NOMO-1 treated with dmso at 0.1 percent for 144 hours (cell line): Measurements from ENCODE around the gene TMEM243.
"Not testable (repeated sequence)": the region's sequence is repeated elsewhere in the genome, so short reads cannot be mapped to it uniquely, and the experiment has no call there.

Experiments used
- DNase-seq: peaks from one replicate; lab custom pipeline; 2025; ENCODE audit not compliant: unreplicated experiment; lab: John Stamatoyannopoulos, UW

The TMEM243 gene

GRCh38 chr7:87212498-87212897, 7.0 kb downstream of the TMEM243 start:
- DNase-seq = no peak

GRCh38 chr7:87210506-87210905, 9.0 kb downstream of the TMEM243 start:
- no peak for DNase-seq

- no peak for DNase-seq
Measured at GRCh38 chr7:87209295-87209924, 10.1 kb downstream of the TMEM243 start.

- no peak for DNase-seq
Measured at GRCh38 chr7:87206361-87206760, 13.2 kb downstream of the TMEM243 start.

GRCh38 chr7:87205701-87206100, 13.8 kb downstream of the TMEM243 start:
- DNase-seq = not testable (repeated sequence)

GRCh38 chr7:87204933-87205332, 14.6 kb downstream of the TMEM243 start:
- no peak for DNase-seq

GRCh38 chr7:87203929-87204328, 15.6 kb downstream of the TMEM243 start:
- not testable (repeated sequence) for DNase-seq

- DNase-seq = no peak
Measured at GRCh38 chr7:87202705-87203104, 16.8 kb downstream of the TMEM243 start.

GRCh38 chr7:87202208-87202607, 17.3 kb downstream of the TMEM243 start:
- no peak for DNase-seq

GRCh38 chr7:87199700-87200450, 19.7 kb downstream of the TMEM243 start:
- DNase-seq = no peak

- no peak for DNase-seq
Measured at GRCh38 chr7:87199241-87199640, 20.3 kb downstream of the TMEM243 start.

- no peak for DNase-seq
Measured at GRCh38 chr7:87193912-87194311, 25.6 kb downstream of the TMEM243 start.

GRCh38 chr7:87192784-87193487, 26.6 kb downstream of the TMEM243 start:
- DNase-seq = no peak

- no peak for DNase-seq
Measured at GRCh38 chr7:87190783-87191182, 28.7 kb downstream of the TMEM243 start.

GRCh38 chr7:87188930-87189329, 30.6 kb downstream of the TMEM243 start:
- DNase-seq = no peak

- no peak for DNase-seq
Measured at GRCh38 chr7:87187120-87187519, 32.4 kb downstream of the TMEM243 start.

GRCh38 chr7:87179180-87179579, 40.4 kb downstream of the TMEM243 start:
- no peak for DNase-seq

GRCh38 chr7:87178320-87178719, 41.2 kb downstream of the TMEM243 start:
- no peak for DNase-seq

- no peak for DNase-seq
Measured at GRCh38 chr7:87173471-87173870, 46.1 kb downstream of the TMEM243 start.

- no peak for DNase-seq
Measured at GRCh38 chr7:87171282-87171934, 48.1 kb downstream of the TMEM243 start.

- DNase-seq = no peak
Measured at GRCh38 chr7:87170828-87171227, 48.7 kb downstream of the TMEM243 start.

- DNase-seq = no peak
Measured at GRCh38 chr7:87164433-87164832, 55.1 kb downstream of the TMEM243 start.
